ENCODE measurements around the gene CSTF1.

CSTF1 gene

DNA sequence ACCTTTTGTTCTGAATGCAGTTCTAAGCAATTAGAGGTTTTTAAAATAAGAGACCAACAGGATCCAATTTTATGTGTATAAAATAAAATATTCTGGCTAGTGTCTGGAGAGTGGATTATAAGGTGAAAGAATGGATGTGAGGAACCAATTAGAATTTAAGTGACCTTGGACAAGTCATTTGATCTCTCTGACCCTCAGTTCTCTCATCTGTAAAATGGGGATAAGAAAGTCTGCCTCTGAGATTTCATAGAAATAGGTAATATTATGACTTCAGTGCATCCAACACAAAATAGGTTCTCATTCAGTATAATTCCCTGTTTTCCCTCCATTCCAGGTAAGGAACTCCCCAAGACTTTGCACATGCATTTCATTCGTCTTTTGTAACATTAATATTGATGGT is 38.5 kb downstream of the CSTF1 start:
- Histone ChIP-seq H3K27me3 (replicated peaks; ENCODE audit: control insufficient read depth, insufficient read depth, low read length) (no peaks in the 10 kb centered on the region), H3K4me3 (replicated peaks; ENCODE audit: low read depth, low read length) (no peak overlapping the region), H3K36me3 (ENCODE audit: control insufficient read depth, insufficient read depth, low read length) (no peaks in the 10 kb centered on the region)
- TF ChIP-seq, protein P1, sequence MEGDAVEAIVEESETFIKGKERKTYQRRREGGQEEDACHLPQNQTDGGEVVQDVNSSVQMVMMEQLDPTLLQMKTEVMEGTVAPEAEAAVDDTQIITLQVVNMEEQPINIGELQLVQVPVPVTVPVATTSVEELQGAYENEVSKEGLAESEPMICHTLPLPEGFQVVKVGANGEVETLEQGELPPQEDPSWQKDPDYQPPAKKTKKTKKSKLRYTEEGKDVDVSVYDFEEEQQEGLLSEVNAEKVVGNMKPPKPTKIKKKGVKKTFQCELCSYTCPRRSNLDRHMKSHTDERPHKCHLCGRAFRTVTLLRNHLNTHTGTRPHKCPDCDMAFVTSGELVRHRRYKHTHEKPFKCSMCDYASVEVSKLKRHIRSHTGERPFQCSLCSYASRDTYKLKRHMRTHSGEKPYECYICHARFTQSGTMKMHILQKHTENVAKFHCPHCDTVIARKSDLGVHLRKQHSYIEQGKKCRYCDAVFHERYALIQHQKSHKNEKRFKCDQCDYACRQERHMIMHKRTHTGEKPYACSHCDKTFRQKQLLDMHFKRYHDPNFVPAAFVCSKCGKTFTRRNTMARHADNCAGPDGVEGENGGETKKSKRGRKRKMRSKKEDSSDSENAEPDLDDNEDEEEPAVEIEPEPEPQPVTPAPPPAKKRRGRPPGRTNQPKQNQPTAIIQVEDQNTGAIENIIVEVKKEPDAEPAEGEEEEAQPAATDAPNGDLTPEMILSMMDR (IDR thresholded peaks at IDR 0.05; ENCODE audit: insufficient read depth, low read length, poor library complexity, severe bottlenecking), result no peak
- DNase-seq (ENCODE audit: extremely low read depth, insufficient read length), result no peak

DNA sequence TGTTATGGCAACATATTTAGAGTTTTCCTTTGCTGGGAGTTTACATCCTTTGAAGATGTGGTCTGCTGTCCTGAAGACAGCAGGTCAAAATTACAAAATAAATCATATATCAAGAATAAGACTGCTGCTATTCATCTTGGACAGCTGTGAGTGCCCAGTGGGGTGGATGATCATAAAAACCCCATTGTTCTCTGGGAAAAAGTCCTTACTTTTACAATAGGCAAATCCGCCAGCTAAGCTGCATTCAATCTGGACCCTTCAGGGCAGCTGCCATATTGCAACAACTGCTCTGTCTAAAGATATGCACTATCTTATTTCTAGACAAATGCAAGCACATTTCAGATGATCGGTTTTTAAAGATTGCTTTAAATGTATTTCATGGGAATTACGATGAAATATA is 39.0 kb downstream of the CSTF1 start:
- H3K36me3 ChIP-seq (ENCODE audit: control insufficient read depth, insufficient read depth, low read length), result no peaks in the 10 kb centered on the region
- H3K27me3 ChIP-seq (replicated peaks; ENCODE audit: control insufficient read depth, insufficient read depth, low read length), result no peaks in the 10 kb centered on the region
- no peak for DNase-seq (ENCODE audit: extremely low read depth, insufficient read length)
- no peak overlapping the region for H3K4me3 ChIP-seq (replicated peaks; ENCODE audit: low read depth, low read length)
- TF ChIP-seq, protein P1 (IDR thresholded peaks at IDR 0.05; ENCODE audit: insufficient read depth, low read length, poor library complexity, severe bottlenecking), result no peak

DNA sequence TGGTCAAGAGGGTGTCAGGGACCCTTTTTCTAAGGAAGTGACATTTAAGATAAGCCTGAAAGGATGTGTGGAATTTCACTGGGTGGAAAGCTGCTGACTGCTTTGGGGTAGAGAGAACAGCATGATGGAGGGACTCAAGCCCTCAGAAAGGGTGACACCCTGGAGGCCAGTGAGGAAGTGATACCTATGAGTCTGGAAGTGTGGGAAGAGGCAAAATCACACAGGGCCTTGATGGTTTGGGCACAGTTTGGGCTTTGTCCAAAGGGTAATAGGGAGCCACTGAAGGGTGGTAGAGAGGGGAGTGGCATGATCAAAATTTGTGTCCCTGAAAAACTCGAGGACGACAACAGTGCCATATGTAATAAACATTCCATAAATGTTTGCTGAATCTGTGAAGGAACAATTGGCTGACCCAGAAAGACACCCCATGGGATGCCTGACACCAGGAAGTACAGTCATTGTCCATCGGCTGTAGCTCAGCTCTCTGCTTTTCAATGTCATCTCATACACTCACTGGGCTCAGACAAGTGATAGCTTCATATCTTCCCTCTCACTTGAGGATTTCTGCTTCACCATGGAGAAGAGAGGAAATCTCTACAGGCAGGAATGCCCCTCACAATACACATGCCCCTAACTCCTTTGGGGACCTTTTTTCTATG is 40.9 kb downstream of the CSTF1 start:
- TF ChIP-seq, protein P1 (IDR thresholded peaks at IDR 0.05; ENCODE audit: insufficient read depth, low read length, poor library complexity, severe bottlenecking), result no peak
- Histone ChIP-seq H3K27me3 (replicated peaks; ENCODE audit: control insufficient read depth, insufficient read depth, low read length) (no peaks in the 10 kb centered on the region), H3K4me3 (replicated peaks; ENCODE audit: low read depth, low read length) (no peak overlapping the region), H3K36me3 (ENCODE audit: control insufficient read depth, insufficient read depth, low read length) (no peaks in the 10 kb centered on the region)
- DNase-seq (ENCODE audit: extremely low read depth, insufficient read length), result no peak

DNA sequence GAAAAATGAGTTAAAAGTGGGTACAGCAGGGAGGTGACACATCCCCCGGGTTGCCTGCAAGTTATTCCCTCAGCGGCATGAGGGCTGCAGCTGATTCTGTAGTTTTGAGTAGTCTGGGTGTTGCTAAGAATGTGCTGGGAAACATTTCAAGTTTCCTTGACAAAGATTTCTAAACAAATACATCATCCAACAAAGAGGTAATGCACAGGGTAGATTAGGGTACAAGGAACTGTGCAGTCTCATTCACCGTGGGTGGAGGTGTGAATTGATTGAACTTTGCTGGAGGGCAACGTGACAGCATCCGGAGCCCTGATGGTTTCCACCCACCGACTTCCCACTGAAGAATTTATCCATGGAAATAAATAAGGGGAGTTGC is 41.4 kb downstream of the CSTF1 start:
- no peak for DNase-seq (ENCODE audit: extremely low read depth, insufficient read length)
- no peaks in the 10 kb centered on the region for H3K36me3 ChIP-seq (ENCODE audit: control insufficient read depth, insufficient read depth, low read length)
- H3K27me3 ChIP-seq (replicated peaks; ENCODE audit: control insufficient read depth, insufficient read depth, low read length), result no peaks in the 10 kb centered on the region
- TF ChIP-seq, protein P1 (IDR thresholded peaks at IDR 0.05; ENCODE audit: insufficient read depth, low read length, poor library complexity, severe bottlenecking), result no peak
- H3K4me3 ChIP-seq (replicated peaks; ENCODE audit: low read depth, low read length), result no peak overlapping the region

DNA sequence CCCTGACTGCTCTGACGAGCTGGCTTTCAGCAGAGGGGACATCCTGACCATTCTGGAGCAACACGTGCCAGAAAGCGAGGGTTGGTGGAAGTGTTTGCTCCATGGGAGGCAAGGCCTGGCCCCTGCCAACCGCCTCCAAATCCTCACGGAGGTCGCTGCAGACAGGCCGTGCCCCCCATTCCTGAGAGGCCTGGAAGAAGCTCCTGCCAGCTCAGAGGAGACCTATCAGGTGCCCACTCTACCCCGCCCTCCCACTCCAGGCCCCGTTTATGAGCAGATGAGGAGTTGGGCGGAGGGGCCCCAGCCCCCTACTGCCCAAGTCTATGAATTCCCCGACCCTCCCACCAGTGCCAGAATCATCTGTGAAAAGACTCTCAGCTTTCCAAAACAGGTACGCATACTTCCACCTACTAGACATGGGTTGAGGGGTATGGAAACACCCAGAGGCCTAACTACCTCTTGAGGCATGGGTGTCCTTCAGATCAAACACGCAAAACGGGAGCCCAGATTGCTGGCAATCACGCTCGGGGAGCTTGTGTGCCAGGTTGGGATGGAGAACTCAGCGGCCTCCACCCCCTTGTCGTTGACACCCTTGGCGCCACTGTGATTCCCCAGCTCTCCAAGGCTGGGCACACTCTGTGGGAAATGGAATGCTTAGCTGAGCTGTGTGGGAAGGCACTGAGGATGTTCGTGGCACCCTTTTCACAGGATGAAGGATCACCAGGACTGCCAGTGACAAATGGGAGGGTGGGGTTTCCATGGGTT is 44.9 kb downstream of the CSTF1 start:
- TF ChIP-seq, protein P1 (IDR thresholded peaks at IDR 0.05; ENCODE audit: insufficient read depth, low read length, poor library complexity, severe bottlenecking), result no peak
- DNase-seq (ENCODE audit: extremely low read depth, insufficient read length), result no peak
- Histone ChIP-seq H3K36me3 (ENCODE audit: control insufficient read depth, insufficient read depth, low read length) (no peaks in the 10 kb centered on the region), H3K27me3 (replicated peaks; ENCODE audit: control insufficient read depth, insufficient read depth, low read length) (no peaks in the 10 kb centered on the region), H3K4me3 (replicated peaks; ENCODE audit: low read depth, low read length) (no peak overlapping the region)

All from GM06990 (cell line).